PFSK-1 (cell line): ENCODE measurements around the gene FAM222B.

ENCODE experiments used
- FOXP2 ChIP-seq: optimal IDR thresholded peaks from 2 replicates; pipeline ENCODE3; 2011; ENCODE audit warnings: borderline replicate concordance, control low read depth, inconsistent platforms; ENCODE audit not compliant: insufficient read depth; ENCODE audit errors: extremely low read length, extremely low read depth
- POLR2AphosphoS5 ChIP-seq: IDR thresholded peaks from 2 replicates; pipeline ENCODE4 v1.6.1; 2012; ENCODE audit warnings: low read depth, mild to moderate bottlenecking, control low read depth, low read length, moderate library complexity
- REST ChIP-seq, 2 experiments: IDR thresholded peaks; 2 replicates each; pipeline versions ENCODE4 v1.6.1 to v1.8.0; 2011 to 2012; ENCODE audit warnings: low read depth in 2 of 2, low read length in 2 of 2, control low read depth in 1 of 2, inconsistent platforms in 1 of 2, mild to moderate bottlenecking in 1 of 2, moderate library complexity in 1 of 2; ENCODE audit not compliant: insufficient read depth in 1 of 2
- SIN3A ChIP-seq: IDR thresholded peaks from 2 replicates; pipeline ENCODE4 v1.6.1; 2012; ENCODE audit warnings: mild to moderate bottlenecking, low read length, moderate library complexity, borderline replicate concordance; ENCODE audit not compliant: insufficient read depth
- TAF1 ChIP-seq: IDR thresholded peaks from 2 replicates; pipeline ENCODE4 v1.6.1; 2012; ENCODE audit warnings: low read length, control low read depth, borderline replicate concordance; ENCODE audit not compliant: insufficient read depth

The FAM222B gene

GRCh38 chr17:28720247-28720996 lies 122.2 kb downstream of the FAM222B start:
- TF ChIP-seq POLR2AphosphoS5 (no peak; the same call in 1 of the 2 replicates), TAF1 (no peak), FOXP2 (no peak), SIN3A (no peak), REST (IDR thresholded peaks at IDR 0.05; ENCODE audit: insufficient read depth in 1 of 2, low read depth in 2 of 2, low read length in 2 of 2) (no peak)

- TF ChIP-seq FOXP2 (no peak), REST (IDR thresholded peaks at IDR 0.05; ENCODE audit: insufficient read depth in 1 of 2, low read depth in 2 of 2, low read length in 2 of 2) (no peak), TAF1 (no peak), POLR2AphosphoS5 (no peak), SIN3A (no peak)
Measured at GRCh38 chr17:28719021-28719433, 123.6 kb downstream of the FAM222B start.

- TF ChIP-seq REST (IDR thresholded peaks at IDR 0.05; ENCODE audit: insufficient read depth in 1 of 2, low read depth in 2 of 2, low read length in 2 of 2) (no peak), SIN3A (no peak), POLR2AphosphoS5 (no peak), TAF1 (no peak), FOXP2 (no peak)
Measured at GRCh38 chr17:28718333-28719020, 124.1 kb downstream of the FAM222B start.

- TF ChIP-seq TAF1: no peak
- no peak for TF ChIP-seq SIN3A
- no peak for TF ChIP-seq POLR2AphosphoS5
- TF ChIP-seq REST (IDR thresholded peaks at IDR 0.05; ENCODE audit: insufficient read depth in 1 of 2, low read depth in 2 of 2, low read length in 2 of 2): no peak
- TF ChIP-seq FOXP2: no peak
Measured at GRCh38 chr17:28717578-28718332, 124.8 kb downstream of the FAM222B start, which contains the start of gene RAB34. TSS of gene RAB34 (minus strand) at chr17:28717868. CDS start at chr17:28717266, 602 bp downstream.
